ENCODE measurements around the gene SLC43A2. TPM values are rescaled to one million over a fixed set of nuclear protein-coding genes. Genes with fewer than 3 reads are reported as not detected.

Gene SLC43A2
- total RNA-seq, 1 experiment from 2014 or later, result 6.8 TPM

DNA sequence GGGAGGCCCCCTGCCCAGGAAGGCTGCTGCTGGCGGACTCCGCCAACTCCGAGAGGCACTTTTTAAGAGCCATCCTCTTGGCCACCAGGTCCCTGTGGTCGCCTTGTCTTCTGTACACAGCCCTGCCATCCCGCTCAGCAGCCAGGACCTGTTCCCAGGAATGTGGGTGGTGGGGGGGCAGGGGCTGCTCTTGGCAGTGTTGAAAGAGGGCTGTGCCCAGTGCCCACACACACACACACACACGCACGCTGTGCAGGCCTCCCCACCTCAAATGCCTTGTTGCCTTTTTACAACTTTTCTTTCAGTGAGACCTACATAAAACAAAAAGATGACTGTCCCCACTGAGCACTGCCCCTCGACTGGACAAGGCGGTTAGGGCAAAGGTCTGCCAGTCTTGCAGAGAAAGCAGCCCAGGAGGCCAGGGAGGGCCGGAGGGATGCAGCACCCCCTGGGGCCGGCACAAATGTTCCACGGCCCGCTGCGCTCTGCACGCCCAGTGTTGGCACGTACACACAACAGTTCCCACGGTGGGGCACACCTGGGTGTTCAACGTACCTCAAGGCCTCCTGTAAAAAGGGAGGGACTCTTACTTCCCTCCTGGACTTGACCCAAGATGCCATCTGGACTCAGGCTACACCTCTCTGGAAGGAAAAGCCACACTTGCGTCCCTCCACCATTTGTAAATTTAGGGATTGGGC lies 47.5 kb downstream of the SLC43A2 start:
- DNase-seq, result no peak
- POLR2A ChIA-PET (ENCODE audit: unreplicated experiment), result interaction anchor here (0.7 kb wide), 1 partner anchor 44 kb away, joined by 14 read pairs; no protein-coding TSS in a partner anchor
- intact Hi-C loops (cut with micrococcal nuclease; ENCODE audit: unreplicated experiment), result no loop called here

DNA sequence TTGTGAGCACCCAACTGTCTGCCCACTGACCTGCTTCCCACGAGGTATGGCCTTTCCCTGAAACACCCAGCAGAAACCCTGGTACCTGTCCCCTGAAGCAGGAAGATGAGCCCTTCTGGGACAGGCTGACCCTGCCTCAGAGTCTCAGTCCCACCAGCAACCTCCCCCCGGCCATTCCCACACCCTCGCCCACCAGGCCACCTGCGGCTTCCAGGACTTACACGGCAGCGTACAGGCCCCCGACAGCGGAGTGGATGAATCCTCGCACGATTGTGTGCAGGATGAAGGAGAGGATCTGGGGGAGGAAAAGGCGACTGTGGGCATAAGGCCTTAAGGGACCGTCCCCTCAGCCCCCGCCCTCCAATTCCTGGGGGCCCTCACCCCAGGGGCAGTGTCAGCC lies 50.6 kb downstream of the SLC43A2 start:
- no peak for DNase-seq
- H3K79me2 ChIP-seq (ENCODE audit: low read depth), result no peaks in the 10 kb centered on the region
- no peaks in the 10 kb centered on the region for H3K36me3 ChIP-seq (ENCODE audit: low read depth)
- no peak overlapping the region for H3K4me3 ChIP-seq
- no peak overlapping the region for H2AFZ ChIP-seq
- H3K4me2 ChIP-seq, result no peak overlapping the region
- BruUV-seq (replicated peaks), result no TSS peak
- no peaks in the 10 kb centered on the region for H4K20me1 ChIP-seq (ENCODE audit: insufficient read depth)
- H3K9me2 ChIP-seq (ENCODE audit: insufficient read depth), result no peaks in the 10 kb centered on the region
- peaks cover 13% of the 10 kb centered on the region for H3K4me1 ChIP-seq (replicated peaks; ENCODE audit: insufficient read depth)
- POLR2A ChIA-PET (ENCODE audit: unreplicated experiment), result no interaction called here
- H3K9me3 ChIP-seq (ENCODE audit: insufficient read depth, low read depth), result no peaks in the 10 kb centered on the region
- CTCF ChIA-PET, result no interaction called here
- intact Hi-C loops (cut with micrococcal nuclease; ENCODE audit: unreplicated experiment), result no loop called here
- no peak overlapping the region for H3K27ac ChIP-seq
- peaks cover 34% of the 10 kb centered on the region for H3F3A ChIP-seq (ENCODE audit: insufficient read depth, low read depth)
- H3K27me3 ChIP-seq (ENCODE audit: insufficient read depth, low read depth), result no peaks in the 10 kb centered on the region
- no peak for TF ChIP-seq EZH2 (IDR thresholded peaks at IDR 0.05; ENCODE audit: low read depth)
- TF ChIP-seq, protein P1, sequence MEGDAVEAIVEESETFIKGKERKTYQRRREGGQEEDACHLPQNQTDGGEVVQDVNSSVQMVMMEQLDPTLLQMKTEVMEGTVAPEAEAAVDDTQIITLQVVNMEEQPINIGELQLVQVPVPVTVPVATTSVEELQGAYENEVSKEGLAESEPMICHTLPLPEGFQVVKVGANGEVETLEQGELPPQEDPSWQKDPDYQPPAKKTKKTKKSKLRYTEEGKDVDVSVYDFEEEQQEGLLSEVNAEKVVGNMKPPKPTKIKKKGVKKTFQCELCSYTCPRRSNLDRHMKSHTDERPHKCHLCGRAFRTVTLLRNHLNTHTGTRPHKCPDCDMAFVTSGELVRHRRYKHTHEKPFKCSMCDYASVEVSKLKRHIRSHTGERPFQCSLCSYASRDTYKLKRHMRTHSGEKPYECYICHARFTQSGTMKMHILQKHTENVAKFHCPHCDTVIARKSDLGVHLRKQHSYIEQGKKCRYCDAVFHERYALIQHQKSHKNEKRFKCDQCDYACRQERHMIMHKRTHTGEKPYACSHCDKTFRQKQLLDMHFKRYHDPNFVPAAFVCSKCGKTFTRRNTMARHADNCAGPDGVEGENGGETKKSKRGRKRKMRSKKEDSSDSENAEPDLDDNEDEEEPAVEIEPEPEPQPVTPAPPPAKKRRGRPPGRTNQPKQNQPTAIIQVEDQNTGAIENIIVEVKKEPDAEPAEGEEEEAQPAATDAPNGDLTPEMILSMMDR (conservative IDR thresholded peaks at IDR 0.05), result no peak

More for the DNA sequence above, 47.5 kb downstream of the SLC43A2 start:
- Histone ChIP-seq H3K4me2 (no peak overlapping the region), H3K9me2 (ENCODE audit: insufficient read depth) (no peaks in the 10 kb centered on the region), H3K27ac (no peak overlapping the region), H2AFZ (no peak overlapping the region), H4K20me1 (ENCODE audit: insufficient read depth) (no peaks in the 10 kb centered on the region), H3K4me3 (no peak overlapping the region), H3K79me2 (ENCODE audit: low read depth) (no peaks in the 10 kb centered on the region), H3K9me3 (ENCODE audit: insufficient read depth, low read depth) (no peaks in the 10 kb centered on the region), H3K36me3 (ENCODE audit: low read depth) (no peaks in the 10 kb centered on the region), H3K4me1 (replicated peaks; ENCODE audit: insufficient read depth) (peaks cover 13% of the 10 kb centered on the region), H3F3A (ENCODE audit: insufficient read depth, low read depth) (peaks cover 22% of the 10 kb centered on the region), H3K27me3 (ENCODE audit: insufficient read depth, low read depth) (no peaks in the 10 kb centered on the region)
- TF ChIP-seq EZH2 (IDR thresholded peaks at IDR 0.05; ENCODE audit: low read depth), result no peak
- TF ChIP-seq, protein P1 (conservative IDR thresholded peaks at IDR 0.05), result no peak
- CTCF ChIA-PET, result no interaction called here
- no TSS peak for BruUV-seq (replicated peaks)

DNA sequence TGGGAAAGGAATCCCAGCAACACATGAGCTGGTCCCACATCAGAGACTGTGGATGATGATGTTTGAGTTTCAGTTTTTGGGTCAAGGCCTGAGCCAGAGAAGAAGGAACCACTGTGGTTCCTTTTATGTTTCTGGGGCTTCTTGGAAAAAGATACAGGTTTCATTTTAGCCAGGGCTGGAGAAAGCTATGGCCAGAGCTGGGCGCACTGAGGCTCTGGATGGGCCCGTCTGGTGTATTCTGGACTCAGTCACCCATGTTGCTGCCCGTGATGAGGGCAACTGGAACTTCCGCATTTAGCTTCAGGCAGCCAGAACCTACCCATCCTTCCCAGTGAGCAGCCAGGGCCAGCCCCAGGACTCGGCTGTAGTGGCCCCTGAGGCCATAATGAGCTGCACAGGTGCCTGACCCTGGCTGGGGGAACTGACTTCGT lies 51.0 kb downstream of the SLC43A2 start:
- intact Hi-C loops (cut with micrococcal nuclease; ENCODE audit: unreplicated experiment), result loop anchor here (1.0 kb wide), 1 partner anchor 13 kb away; no protein-coding TSS in a partner anchor
- Histone ChIP-seq H3K4me3 (no peak overlapping the region), H3K9me3 (ENCODE audit: insufficient read depth, low read depth) (no peaks in the 10 kb centered on the region), H2AFZ (no peak overlapping the region), H3F3A (ENCODE audit: insufficient read depth, low read depth) (peaks cover 34% of the 10 kb centered on the region), H3K79me2 (ENCODE audit: low read depth) (no peaks in the 10 kb centered on the region), H3K9me2 (ENCODE audit: insufficient read depth) (no peaks in the 10 kb centered on the region), H4K20me1 (ENCODE audit: insufficient read depth) (no peaks in the 10 kb centered on the region), H3K4me2 (peak overlapping the region; percentile 35), H3K36me3 (ENCODE audit: low read depth) (no peaks in the 10 kb centered on the region), H3K4me1 (replicated peaks; ENCODE audit: insufficient read depth) (peaks cover 13% of the 10 kb centered on the region), H3K27me3 (ENCODE audit: insufficient read depth, low read depth) (no peaks in the 10 kb centered on the region), H3K27ac (peak overlapping the region; percentile 30; the same call in 1 of the 2 replicates)
- ChIA-PET CTCF (no interaction called here), POLR2A (ENCODE audit: unreplicated experiment) (interaction anchor here (0.6 kb wide), 2 partner anchors 58 to 73 kb away, joined by 3 to 4 read pairs; no protein-coding TSS in a partner anchor)
- DNase-seq, result no peak
- TF ChIP-seq, protein P1 (conservative IDR thresholded peaks at IDR 0.05), result no peak
- no peak for TF ChIP-seq EZH2 (IDR thresholded peaks at IDR 0.05; ENCODE audit: low read depth)
- BruUV-seq (replicated peaks), result TSS peak; percentile 34

Data from PC-9 (cell line).